Fibroblast of skin of right biceps (primary cell): ENCODE data around the gene ADSS1.
"Not testable (repeated sequence)": the region's sequence is repeated elsewhere in the genome, so short reads cannot be mapped to it uniquely, and the experiment has no call there.

ENCODE experiments used
- DNase-seq: peaks from one replicate; pipeline ENCODE4 v3.0.0-alpha.2; 2013

ADSS1 gene

GRCh38 chr14:104718147-104718546, 5.9 kb upstream of the ADSS1 start:
- DNase-seq = no peak

- DNase-seq = no peak
Measured at GRCh38 chr14:104718871-104719270, 5.2 kb upstream of the ADSS1 start.

DNA sequence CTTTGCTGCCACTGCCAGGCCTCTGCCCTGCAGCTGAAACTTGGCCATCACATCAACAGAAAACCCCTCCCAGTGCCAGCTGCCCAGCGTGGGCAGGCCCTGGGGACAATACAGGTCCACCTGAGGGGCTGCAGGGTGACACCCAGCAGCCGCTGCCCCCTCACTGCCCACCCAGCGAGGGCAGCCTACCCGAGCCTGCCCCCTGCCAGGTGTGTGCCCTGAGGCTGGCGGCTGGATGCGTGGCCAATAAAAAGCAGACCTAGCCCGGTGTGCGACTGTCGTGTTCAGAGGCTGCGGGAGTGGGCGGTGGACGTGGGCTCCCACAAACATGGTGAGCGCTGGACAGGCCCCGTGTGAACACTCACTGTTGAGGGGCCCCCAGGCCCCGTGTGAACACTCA, 4.7 kb upstream of the ADSS1 start:
- no peak for DNase-seq

DNA sequence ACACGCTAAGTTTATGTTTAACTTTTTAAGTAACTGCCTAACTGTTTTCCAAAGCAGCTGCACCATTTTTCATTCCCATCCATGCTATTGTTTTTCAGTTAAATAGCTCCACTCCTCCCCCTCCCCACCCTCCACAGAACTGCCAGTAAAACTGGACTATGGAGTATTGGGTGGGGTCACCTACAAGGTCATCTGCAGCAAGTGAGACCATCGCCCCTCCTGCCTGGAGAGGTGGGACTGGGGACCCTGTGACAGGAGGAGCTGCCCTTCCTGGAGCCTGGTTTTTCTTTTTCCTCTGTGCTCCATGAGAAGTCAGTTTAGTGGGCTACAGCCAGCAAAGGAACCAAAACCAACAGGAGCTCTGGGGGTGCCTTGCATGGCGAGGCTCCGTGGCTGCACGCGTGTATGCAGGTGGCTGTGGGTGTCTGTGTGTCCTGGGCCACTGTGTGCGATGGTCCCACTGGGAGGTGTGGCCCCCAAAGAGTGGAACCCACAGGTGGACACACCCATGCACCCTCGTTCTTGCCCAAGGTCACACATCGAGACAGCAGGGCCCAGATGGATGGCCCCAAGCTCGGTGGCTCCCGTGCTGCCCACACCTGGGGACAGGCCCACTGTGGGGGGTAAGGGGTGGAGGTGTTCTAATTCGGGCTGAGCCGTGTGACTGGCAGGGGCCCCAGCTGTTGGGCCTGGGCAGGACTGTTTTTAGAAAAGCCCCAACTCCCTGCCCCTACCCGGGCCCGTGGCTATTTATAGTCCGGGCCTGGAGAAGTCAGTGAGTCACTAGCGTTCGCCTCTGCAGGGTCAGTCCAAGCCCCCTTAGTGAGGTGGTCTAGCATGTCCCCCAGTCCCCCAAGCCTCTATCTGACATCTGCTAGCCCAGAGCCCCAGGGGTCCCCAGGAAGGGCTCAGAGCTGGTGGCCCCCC, 2.3 kb upstream of the ADSS1 start:
- DNase-seq = no peak

DNA sequence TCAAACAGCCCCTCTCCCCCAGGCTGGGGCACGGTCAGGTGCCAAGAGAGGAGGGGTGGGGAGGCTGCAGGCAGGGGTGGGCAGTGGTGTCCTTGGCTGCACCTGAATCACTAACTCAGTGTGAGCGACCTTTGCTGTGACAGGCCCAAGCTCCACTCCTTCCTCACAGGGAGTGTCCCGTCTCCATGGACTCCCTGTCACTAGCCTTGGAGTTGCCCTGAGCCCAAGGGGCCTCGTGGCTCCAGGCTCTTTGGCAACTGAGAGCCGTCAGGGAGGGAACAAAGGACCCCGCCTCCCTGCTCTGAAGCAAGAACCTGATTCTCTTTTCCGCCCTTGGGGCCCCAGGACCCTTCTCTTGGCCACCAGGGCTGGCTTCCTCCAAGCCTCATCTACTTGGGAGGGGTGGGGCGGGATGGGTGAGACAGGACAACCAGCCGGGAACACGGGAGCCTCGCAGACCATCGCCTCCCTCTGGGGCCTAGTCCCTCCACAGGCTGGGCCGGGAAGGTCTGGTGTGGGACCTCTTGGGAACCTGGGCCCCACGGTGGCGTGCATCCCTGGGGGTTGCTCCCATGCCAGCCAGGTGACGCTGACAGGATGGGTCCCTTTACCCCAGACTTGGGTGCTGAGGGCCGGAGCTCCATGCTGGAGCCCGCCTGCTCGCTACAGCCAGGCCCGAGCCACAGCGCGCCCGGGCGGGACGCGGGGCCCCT, 935 bp upstream of the ADSS1 start:
- DNase-seq = no peak

- no peak for DNase-seq
Measured at GRCh38 chr14:104724407-104724980, 465 bp downstream of the ADSS1 start.

DNA sequence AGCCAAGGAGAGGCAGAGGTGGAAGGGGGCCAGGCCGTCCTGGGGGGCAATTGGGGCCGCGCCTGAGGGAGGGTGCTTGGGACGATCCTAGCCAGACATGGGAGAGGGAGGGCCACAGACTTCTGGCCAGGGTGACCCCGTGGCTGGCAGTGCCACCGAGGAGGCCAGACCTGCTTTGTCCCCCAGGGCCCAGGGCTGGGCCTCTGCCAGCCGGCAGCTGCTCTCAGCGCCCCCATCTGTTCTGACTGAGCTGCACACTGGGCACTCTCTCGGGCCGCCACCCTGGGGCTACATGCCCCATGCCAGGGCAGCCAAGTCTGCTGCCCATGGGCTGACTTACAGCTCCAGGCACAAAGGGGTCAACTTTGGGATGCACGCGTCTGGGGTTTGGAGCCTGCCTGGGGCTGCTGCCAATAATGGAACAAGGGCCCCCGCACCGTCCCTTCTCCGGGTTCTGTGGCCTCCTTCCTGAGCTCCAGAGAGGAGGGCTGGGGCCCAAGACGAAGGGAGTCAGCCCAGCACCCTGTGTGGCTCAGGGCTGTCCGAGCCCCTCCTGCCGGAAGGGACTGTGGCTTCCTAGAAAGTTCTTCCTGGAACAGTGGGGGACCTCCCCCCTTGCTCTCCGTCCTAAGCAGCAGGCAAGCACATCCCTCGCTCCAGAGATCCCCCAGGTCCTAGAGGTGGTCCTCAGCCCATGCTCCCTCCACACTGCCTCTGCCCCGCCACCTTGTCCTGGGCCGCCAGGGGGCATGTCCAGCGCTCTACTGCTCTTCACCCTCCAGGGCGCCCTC, 1.1 kb downstream of the ADSS1 start:
- peak; percentile 48 for DNase-seq

- no peak for DNase-seq
Measured at GRCh38 chr14:104725772-104726548, 1.9 kb downstream of the ADSS1 start.

- DNase-seq = no peak
Measured at GRCh38 chr14:104726600-104727451, 2.8 kb downstream of the ADSS1 start.

- no peak for DNase-seq
Measured at GRCh38 chr14:104728631-104729030, 4.6 kb downstream of the ADSS1 start.

DNA sequence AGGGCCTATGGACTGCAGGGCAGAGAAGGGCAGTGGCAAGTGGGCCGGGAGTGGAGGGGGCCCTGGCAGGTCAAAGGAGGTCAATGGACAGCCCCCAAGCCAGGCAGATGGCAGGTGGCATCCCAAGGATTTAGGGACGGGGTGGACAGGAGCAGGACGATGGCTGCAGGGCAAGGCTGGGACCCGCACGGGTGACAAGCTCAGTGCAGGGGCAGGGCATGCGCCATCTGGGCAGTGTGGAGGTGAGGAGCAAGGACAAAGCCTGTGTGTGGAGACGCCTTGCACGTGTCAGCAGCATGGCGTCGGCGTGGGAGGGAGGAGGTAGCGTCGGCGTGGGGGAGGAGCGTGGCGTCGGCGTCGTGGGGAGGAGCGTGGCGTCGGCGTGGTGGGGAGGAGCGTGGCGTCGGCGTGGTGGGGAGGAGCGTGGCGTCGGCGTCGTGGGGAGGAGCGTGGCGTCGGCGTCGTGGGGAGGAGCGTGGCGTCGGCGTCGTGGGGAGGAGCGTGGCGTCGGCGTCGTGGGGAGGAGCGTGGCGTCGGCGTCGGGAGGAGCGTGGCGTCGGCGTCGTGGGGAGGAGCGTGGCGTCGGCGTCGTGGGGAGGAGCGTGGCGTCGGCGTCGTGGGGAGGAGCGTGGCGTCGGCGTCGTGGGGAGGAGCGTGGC, 5.3 kb downstream of the ADSS1 start:
- DNase-seq = not testable (repeated sequence)

DNA sequence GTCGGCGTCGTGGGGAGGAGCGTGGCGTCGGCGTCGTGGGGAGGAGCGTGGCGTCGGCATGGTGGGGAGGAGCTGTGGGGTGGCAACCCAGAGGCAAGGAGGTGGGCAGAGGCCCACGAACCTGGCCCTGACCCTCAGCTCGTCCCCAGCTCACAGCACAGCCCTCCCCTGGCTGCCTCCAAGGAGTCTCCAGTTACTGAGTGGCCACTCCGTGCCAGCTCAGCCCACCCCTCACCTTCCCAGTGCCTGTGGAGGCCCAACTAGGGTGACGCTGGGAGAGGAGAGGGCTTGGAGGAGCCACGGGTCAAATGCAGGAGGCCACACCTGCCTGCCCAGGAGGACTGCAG, 5.8 kb downstream of the ADSS1 start:
- no peak for DNase-seq

DNA sequence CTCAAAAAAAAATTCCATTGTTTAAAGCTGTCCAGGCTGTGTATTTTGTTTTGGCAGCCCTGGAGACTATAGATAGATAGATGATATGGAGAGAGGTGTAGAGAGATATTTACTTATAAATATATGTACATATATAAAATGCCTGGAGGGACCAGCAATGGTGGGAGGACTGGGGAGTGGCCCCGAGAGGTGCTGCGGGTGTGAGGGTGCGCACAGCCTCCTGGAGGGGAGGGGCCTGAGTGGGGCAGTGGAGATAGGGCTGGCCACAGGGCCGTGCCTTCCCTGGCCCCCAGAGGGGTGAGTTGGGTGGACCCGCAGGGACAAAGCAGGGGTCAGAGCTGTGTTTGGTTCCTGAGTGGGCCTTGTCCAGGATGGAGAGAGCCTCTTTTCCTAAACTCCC, 6.5 kb downstream of the ADSS1 start:
- DNase-seq = no peak

GRCh38 chr14:104731320-104732294, 7.6 kb downstream of the ADSS1 start:
- DNase-seq = no peak

DNA sequence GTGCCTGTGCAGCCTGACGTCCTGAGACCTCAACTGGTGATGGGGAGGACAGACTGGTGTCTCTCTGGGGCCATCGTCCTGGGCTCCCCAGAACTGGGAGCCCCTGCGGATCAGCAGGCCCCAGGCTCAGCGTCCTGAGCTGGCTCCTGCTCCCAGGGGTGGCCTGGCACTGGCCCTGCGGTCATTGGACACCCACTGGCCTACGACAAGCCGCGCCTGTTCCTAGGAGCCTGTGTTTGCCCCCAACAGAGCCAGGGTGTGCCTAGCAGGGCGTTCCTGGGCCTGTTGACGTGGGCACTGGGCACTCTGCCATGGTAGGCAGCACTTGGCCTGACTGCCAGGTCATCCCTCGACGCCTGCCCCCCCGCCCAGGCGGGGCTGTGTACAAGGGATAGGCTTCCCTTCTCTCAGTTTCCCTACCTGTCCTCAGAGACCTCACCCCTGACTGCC, 8.4 kb downstream of the ADSS1 start:
- DNase-seq = no peak

DNA sequence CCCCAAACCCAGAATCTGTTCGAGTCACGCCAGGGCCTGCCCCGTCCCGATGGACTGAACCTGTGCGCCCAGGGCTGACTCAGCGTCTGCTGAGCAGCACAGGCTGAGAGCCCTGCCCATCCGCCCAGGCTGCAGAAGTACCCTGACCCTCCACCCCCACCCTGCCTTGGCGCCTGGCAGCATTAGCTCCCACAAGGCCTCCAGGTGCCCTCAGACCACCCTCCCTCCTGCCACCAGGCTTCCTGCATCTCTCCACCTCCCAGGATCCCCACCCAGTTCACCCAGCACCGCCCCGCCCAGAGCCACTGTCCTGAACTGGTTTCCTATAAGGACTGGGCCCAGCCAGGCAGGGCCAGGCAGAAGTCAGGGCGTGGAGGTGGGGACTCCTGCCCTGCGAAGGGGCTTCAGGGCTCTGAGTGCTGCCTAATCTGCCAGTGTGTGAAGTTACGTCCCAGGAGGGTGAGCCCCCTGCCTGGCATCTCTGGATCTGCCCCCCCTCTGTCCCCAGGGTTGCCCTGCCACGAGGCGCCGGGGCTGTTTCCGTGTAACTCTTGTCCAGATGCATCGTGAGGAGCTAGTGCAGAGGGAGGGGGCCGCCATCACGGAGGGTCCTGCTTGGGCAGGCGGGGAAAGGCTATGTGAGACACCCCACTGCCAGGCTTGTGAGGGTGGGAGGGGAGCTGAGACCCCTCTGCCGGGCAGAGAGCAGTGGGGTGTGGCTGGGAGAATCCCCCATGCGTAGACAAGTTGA, 9.1 kb downstream of the ADSS1 start:
- DNase-seq = no peak

DNA sequence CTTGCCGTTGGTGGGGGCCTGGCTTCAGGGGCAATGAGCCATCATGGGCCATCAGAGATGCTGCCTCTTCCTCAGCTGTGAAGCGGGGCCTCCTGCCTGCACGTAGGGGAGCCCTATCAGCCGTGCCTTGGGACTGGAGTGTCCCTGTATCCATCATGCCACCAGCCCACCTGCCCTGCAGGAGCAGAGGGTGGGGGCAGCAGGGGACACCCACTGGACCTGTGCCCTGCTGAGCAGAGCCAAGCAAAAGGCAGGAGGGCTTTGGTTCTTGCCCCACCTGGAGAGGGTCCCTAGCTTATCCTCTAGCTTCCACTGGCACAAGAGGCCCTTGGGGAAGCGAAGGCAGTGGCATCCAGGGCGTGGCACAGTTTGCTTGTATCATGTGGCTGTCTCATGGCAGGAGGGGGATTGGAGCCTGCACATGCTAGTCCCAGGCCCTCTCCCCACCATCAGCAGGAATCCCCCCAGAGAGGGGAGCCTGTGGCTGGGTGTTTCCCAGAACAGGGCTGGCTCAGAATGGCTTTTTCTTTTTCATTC, 10.1 kb downstream of the ADSS1 start:
- no peak for DNase-seq

GRCh38 chr14:104734601-104734990, 10.6 kb downstream of the ADSS1 start:
- no peak for DNase-seq
